22Rv1 (cell line): Measurements from ENCODE around the gene MYO3A.

Experiments
- ZFX ChIP-seq: fragments of 450-650 bp; IDR thresholded peaks from 2 replicates; pipeline ENCODE4 v1.6.1; 2017; ENCODE audit warnings: antibody characterized with exemption, borderline replicate concordance
- TF ChIP-seq, protein P1 (sequence below): fragments of 450-650 bp; IDR thresholded peaks from 2 replicates; pipeline ENCODE4 v1.5.1; 2017; ENCODE audit warnings: mild to moderate bottlenecking

DNA sequence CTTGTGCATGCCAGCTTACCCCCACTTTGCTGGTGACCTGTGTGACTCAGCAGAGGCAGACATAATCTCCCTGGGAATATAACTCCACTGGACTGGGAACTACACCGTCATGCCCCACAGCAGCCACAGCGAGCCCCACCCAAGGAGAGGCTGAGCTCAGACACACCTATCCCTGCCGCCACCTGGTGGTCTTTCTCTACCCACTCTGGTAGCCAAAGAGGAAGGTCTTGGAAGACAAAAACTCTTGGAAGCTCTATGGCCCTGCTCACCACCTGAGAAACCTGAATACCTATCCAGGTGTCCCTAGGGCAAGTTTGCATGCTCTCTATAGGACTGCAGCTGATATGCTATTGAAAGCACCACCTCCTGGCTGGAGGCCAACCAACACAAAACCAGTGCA lies 48.1 kb downstream of the MYO3A start:
- TF ChIP-seq, protein P1, sequence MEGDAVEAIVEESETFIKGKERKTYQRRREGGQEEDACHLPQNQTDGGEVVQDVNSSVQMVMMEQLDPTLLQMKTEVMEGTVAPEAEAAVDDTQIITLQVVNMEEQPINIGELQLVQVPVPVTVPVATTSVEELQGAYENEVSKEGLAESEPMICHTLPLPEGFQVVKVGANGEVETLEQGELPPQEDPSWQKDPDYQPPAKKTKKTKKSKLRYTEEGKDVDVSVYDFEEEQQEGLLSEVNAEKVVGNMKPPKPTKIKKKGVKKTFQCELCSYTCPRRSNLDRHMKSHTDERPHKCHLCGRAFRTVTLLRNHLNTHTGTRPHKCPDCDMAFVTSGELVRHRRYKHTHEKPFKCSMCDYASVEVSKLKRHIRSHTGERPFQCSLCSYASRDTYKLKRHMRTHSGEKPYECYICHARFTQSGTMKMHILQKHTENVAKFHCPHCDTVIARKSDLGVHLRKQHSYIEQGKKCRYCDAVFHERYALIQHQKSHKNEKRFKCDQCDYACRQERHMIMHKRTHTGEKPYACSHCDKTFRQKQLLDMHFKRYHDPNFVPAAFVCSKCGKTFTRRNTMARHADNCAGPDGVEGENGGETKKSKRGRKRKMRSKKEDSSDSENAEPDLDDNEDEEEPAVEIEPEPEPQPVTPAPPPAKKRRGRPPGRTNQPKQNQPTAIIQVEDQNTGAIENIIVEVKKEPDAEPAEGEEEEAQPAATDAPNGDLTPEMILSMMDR = no peak
- no peak for TF ChIP-seq ZFX
